ENCODE results near the gene NAB2.
"Not testable (repeated sequence)": the region's sequence is repeated elsewhere in the genome, so short reads cannot be mapped to it uniquely, and the experiment has no call there.

NAB2 gene

DNA sequence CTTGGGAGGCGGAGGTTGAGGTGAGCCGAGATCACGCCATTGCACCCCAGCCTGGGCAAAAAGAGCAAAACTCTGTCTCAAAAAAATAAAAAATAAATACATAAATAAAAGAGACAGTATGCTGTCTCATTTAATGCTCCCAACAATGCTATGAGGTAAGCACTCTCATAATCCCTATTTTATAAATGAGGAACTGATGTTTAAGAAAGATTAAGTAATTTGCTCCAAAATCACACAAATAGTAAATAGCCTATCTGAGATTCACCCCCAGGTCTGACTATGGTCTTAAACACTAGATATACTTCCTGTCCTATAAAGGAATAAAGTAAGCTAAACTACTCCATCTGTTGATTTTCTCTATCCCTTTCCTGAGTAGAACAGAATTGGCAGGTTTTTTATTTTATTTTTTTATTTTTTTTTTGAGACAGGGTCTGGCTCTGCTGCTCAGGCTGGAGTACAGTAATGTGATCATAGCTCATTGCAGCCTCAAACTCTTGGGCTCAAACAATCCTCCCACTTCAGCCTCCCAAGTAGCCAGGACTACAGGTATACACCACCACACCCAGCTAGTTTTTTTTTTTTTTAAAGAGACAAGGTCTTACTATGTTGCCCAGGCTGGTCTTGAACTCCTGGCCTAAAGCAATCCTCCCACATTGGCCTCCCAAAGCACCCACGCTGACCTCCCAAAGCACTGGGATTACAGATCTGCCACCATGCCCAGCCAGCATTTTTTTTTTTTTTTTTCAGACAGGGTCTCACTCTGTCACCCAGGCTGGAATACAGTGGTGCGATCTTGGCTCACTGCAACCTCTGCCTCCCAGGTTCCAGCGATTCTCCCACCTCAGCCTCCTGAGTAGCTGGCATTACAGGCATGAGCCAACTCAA is 15.1 kb upstream of the NAB2 start:
- not testable (repeated sequence) for H3K27me3 ChIP-seq (replicated peaks; ENCODE audit: control insufficient read depth, insufficient read depth, low read length)
- H3K9ac ChIP-seq (ENCODE audit: low read length) = peak overlapping the region; percentile 57

DNA sequence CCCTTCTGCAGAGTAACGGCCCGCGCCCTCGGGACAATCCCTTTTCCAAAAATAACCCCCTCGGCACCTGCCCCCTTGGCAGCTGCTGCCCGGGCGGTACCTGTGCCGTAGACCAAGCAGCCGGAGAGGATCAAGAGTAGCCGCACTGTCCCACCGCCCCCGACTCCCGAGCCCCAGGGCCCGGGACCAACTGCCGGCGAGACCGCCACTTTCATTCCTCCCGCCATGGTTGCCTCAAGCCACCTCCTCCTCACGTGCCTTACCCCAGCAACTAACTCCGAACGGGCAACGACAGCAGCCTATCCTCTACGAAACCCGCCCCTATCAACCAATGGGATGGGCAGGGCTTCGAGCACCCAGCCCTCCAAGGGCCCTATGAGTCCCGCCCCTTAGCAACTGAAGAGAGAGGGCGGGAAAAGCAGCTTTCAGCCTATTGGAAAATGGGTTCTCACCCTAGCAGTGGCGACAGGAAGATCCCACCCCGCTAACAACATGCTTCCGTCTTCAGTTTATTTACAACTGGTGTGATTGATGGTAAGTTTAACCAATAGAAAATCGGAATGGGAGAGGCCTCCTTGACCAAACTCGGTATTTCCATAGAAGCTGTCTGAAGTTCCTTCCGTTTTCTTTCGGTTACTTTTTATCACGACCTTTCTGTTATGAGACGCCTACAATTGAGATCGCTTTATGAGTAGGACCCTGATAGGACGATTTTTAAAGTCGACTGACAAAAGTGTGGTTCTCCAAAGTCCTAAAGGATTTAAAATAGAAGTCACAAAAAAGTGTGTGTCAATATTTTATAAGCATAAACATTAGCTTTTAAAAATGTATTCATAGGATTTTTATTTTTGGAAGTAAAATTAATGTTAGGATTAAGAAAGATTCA is 10.2 kb upstream of the NAB2 start, which contains the start of gene NEMP1:
Gene NEMP1 (minus strand): TSS at position 273 of the 886 bp plus-strand sequence. CDS start 46 bp downstream, at position 227.
- no peaks in the 10 kb centered on the region for H3K36me3 ChIP-seq (ENCODE audit: control insufficient read depth, insufficient read depth, low read length, severe bottlenecking)
- H3K4me1 ChIP-seq (ENCODE audit: control insufficient read depth, insufficient read depth, low read length) = peaks cover 12% of the 10 kb centered on the region
- H3K4me3 ChIP-seq (ENCODE audit: low read length) = peak within 1 kb of the TSS; percentile 87
- H3K9ac ChIP-seq (ENCODE audit: low read length) = peak within 1 kb of the TSS; percentile 83
- no peaks in the 10 kb centered on the region for H3K9me3 ChIP-seq (ENCODE audit: control insufficient read depth, low read length)
- no peaks in the 10 kb centered on the region for H3K27me3 ChIP-seq (replicated peaks; ENCODE audit: control insufficient read depth, insufficient read depth, low read length)
- DNase-seq (ENCODE audit: low read depth) = peak; percentile 100

More for the DNA sequence above, 15.1 kb upstream of the NAB2 start:
- not testable (repeated sequence) for H3K4me3 ChIP-seq (ENCODE audit: low read length); DNase-seq (ENCODE audit: low read depth); H3K9me3 ChIP-seq (ENCODE audit: control insufficient read depth, low read length); H3K36me3 ChIP-seq (ENCODE audit: control insufficient read depth, insufficient read depth, low read length, severe bottlenecking)
- peaks cover 14% of the 10 kb centered on the region for H3K4me1 ChIP-seq (ENCODE audit: control insufficient read depth, insufficient read depth, low read length)

DNA sequence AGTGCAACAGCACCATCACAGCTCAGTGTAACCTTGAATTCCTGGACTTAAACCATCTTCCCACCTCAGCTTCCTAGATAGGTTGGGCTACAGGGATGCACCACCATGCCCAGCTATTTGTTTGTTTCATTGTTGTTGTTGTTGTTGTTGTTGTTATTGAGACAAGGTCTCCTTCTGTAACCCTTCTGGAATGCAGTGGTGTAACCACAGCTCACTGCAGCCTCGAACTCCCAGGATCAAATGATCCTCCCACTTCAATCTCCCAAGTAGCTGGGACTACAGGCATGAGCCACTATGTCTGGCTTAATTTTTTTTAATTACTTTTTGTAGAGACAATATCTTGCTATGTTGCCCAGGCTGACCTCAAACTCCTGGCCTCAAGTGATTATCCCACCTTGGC is 9.1 kb upstream of the NAB2 start:
- Histone ChIP-seq H3K9ac (ENCODE audit: low read length) (peak overlapping the region; percentile 82), H3K9me3 (ENCODE audit: control insufficient read depth, low read length) (no peaks in the 10 kb centered on the region), H3K27me3 (replicated peaks; ENCODE audit: control insufficient read depth, insufficient read depth, low read length) (no peaks in the 10 kb centered on the region), H3K4me3 (ENCODE audit: low read length) (no peak overlapping the region), H3K36me3 (ENCODE audit: control insufficient read depth, insufficient read depth, low read length, severe bottlenecking) (no peaks in the 10 kb centered on the region), H3K4me1 (ENCODE audit: control insufficient read depth, insufficient read depth, low read length) (peaks cover 12% of the 10 kb centered on the region)
- DNase-seq (ENCODE audit: low read depth) = no peak

DNA sequence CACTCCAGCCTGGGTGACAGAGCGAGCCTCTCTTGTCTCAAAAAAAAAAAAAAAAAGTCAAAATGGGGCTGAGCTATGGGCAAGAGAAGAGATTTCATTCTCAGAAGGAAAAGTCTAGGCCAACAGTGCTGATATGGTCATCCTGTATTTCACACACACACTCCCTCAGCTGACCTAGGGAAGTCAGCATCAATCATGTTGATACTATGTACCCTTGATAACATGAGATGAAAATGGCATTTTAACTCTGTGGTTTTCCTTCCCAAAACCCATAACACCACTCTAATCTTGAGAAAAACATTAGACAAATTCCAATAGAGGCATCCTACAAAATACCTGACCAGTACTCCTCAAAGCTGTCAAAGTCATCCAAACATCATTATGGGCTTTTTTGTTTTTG is 8.1 kb upstream of the NAB2 start:
- Histone ChIP-seq H3K9ac (ENCODE audit: low read length) (no peak overlapping the region), H3K4me3 (ENCODE audit: low read length) (no peak overlapping the region), H3K9me3 (ENCODE audit: control insufficient read depth, low read length) (no peaks in the 10 kb centered on the region), H3K4me1 (ENCODE audit: control insufficient read depth, insufficient read depth, low read length) (peaks cover 22% of the 10 kb centered on the region), H3K36me3 (ENCODE audit: control insufficient read depth, insufficient read depth, low read length, severe bottlenecking) (no peaks in the 10 kb centered on the region), H3K27me3 (replicated peaks; ENCODE audit: control insufficient read depth, insufficient read depth, low read length) (no peaks in the 10 kb centered on the region)
- no peak for DNase-seq (ENCODE audit: low read depth)

DNA sequence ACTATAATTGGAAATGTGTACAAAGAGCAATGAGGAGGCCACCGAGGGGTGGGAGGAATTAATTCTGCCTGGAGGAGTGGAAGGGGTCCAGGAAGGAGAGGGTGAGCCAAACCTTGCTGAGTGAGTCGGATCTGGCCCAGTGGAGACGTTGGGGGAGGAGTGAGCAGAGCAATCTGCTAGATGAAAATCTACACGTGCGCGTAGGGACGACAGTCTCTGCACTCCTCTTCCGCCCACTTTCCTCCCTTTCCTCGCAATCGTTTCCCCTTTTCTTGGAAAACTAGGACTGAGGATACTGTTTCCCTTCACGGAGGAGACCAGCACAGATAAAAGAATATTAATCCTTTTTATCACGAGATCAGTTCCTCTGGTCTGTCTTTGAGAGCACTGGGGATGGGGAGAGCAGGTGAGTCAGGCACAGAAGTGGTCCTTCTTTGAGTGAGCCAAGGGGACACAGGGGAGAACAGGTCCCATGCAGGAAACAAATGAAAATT is 2.9 kb upstream of the NAB2 start:
- peaks cover 3% of the 10 kb centered on the region for H3K36me3 ChIP-seq (ENCODE audit: control insufficient read depth, insufficient read depth, low read length, severe bottlenecking)
- peak overlapping the region; percentile 90 for H3K4me3 ChIP-seq (ENCODE audit: low read length)
- H3K27me3 ChIP-seq (replicated peaks; ENCODE audit: control insufficient read depth, insufficient read depth, low read length) = no peaks in the 10 kb centered on the region
- no peaks in the 10 kb centered on the region for H3K9me3 ChIP-seq (ENCODE audit: control insufficient read depth, low read length)
- H3K9ac ChIP-seq (ENCODE audit: low read length) = peak overlapping the region; percentile 99
- peak; percentile 78 for DNase-seq (ENCODE audit: low read depth)
- peaks cover 34% of the 10 kb centered on the region for H3K4me1 ChIP-seq (ENCODE audit: control insufficient read depth, insufficient read depth, low read length)

DNA sequence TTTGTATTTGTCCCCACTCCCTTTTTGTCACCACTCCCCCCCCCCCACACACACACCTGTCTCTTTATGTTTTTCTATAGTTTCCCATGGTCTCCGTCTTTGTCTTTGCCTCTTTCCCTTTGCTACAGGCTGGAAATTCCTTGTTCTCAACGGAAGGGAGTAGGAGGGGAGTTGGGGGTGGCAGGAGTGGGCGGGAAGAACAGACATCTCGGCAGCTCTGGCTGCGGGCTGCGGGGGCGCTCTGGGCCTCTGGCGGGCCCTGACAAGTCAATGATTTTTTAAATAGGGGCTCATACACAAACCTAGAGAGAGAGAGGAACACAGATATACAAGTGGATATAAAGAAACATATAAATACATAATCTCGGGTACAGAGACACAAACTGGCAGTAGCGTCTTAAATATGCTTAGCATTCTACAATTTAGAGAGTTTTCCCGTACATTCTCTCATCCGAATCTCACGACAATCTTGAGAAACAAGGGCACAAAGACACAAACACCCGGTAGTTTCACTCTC is 2.4 kb upstream of the NAB2 start:
- no peaks in the 10 kb centered on the region for H3K9me3 ChIP-seq (ENCODE audit: control insufficient read depth, low read length)
- peak overlapping the region; percentile 99 for H3K9ac ChIP-seq (ENCODE audit: low read length)
- H3K4me1 ChIP-seq (ENCODE audit: control insufficient read depth, insufficient read depth, low read length) = peaks cover 38% of the 10 kb centered on the region
- DNase-seq (ENCODE audit: low read depth) = peak; percentile 83
- peak overlapping the region; percentile 90 for H3K4me3 ChIP-seq (ENCODE audit: low read length)
- H3K27me3 ChIP-seq (replicated peaks; ENCODE audit: control insufficient read depth, insufficient read depth, low read length) = no peaks in the 10 kb centered on the region
- peaks cover 8% of the 10 kb centered on the region for H3K36me3 ChIP-seq (ENCODE audit: control insufficient read depth, insufficient read depth, low read length, severe bottlenecking)

DNA sequence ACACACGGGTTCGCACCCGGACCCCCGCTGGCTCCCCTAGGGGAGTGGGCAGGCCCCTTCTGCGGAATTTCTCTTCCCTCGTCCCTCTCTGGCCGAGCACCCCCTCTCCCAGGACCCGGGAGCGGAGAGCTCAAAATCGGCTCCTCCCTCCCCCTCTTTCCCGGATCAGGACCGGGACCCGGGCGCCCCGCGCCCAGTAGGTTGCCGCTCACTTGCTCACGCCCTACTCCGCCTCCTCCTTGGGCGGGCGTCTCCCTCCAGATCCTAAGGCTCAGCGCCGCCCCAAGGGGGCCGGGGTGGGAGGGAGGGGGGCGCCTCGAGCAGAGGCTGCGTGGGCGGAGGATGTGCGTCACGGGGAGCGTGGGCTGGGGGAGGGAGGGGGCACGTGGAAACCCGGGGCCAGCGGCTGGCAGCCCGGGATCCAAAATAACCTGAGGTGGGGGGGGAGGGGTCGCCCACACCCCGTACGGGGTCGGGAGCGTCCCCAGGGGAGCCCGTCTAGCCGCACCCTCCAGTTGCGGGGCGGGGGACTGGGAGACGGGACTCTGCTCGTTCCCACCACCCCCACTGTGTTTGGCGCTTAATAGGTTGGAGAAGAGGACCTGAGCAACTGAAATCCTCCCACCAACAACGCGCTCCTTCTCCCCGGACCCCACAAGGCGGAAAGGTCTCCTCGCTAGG is 1.8 kb upstream of the NAB2 start:
- no peaks in the 10 kb centered on the region for H3K27me3 ChIP-seq (replicated peaks; ENCODE audit: control insufficient read depth, insufficient read depth, low read length)
- peaks cover 40% of the 10 kb centered on the region for H3K4me1 ChIP-seq (ENCODE audit: control insufficient read depth, insufficient read depth, low read length)
- peak overlapping the region; percentile 99 for H3K9ac ChIP-seq (ENCODE audit: low read length)
- H3K4me3 ChIP-seq (ENCODE audit: low read length) = peak overlapping the region; percentile 90
- peaks cover 14% of the 10 kb centered on the region for H3K36me3 ChIP-seq (ENCODE audit: control insufficient read depth, insufficient read depth, low read length, severe bottlenecking)
- peak; percentile 97 for DNase-seq (ENCODE audit: low read depth)
- H3K9me3 ChIP-seq (ENCODE audit: control insufficient read depth, low read length) = no peaks in the 10 kb centered on the region

DNA sequence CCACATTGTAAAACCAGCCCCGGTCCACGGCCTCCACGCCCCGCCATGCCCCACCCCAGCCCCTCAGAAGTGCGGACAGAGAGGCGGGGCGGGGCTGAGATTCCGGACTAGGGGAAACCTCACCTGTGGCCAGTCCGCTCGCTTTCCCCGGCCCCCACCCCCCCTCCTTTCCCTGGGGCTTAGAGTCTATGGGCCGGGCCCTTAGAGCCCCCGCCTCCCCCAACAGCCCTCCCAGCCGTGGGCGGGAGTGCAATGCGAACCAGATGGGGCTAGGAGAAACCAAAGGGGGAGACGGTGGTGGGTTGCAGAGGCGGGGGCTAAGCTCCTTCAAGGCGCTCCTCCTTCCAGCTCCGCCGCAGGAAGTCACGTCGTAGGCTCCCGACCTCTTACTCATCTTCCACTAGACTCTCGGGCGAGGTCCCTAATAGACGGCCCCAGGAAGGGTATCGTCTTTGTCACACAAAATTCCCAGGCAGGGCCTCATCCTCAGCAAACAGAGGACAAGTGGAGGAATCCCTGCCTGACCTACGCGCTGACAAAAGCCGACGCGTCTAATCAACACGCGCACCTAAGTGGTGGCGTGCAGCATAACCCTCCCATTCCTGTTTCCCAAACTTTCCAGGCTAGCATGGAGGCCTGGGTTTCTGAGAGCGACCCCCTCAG is 1.1 kb upstream of the NAB2 start:
- peak overlapping the region; percentile 98 for H3K9ac ChIP-seq (ENCODE audit: low read length)
- no peaks in the 10 kb centered on the region for H3K27me3 ChIP-seq (replicated peaks; ENCODE audit: control insufficient read depth, insufficient read depth, low read length)
- H3K36me3 ChIP-seq (ENCODE audit: control insufficient read depth, insufficient read depth, low read length, severe bottlenecking) = peaks cover 20% of the 10 kb centered on the region
- peak; percentile 95 for DNase-seq (ENCODE audit: low read depth)
- H3K4me1 ChIP-seq (ENCODE audit: control insufficient read depth, insufficient read depth, low read length) = peaks cover 47% of the 10 kb centered on the region
- H3K9me3 ChIP-seq (ENCODE audit: control insufficient read depth, low read length) = no peaks in the 10 kb centered on the region
- H3K4me3 ChIP-seq (ENCODE audit: low read length) = peak overlapping the region; percentile 82

DNA sequence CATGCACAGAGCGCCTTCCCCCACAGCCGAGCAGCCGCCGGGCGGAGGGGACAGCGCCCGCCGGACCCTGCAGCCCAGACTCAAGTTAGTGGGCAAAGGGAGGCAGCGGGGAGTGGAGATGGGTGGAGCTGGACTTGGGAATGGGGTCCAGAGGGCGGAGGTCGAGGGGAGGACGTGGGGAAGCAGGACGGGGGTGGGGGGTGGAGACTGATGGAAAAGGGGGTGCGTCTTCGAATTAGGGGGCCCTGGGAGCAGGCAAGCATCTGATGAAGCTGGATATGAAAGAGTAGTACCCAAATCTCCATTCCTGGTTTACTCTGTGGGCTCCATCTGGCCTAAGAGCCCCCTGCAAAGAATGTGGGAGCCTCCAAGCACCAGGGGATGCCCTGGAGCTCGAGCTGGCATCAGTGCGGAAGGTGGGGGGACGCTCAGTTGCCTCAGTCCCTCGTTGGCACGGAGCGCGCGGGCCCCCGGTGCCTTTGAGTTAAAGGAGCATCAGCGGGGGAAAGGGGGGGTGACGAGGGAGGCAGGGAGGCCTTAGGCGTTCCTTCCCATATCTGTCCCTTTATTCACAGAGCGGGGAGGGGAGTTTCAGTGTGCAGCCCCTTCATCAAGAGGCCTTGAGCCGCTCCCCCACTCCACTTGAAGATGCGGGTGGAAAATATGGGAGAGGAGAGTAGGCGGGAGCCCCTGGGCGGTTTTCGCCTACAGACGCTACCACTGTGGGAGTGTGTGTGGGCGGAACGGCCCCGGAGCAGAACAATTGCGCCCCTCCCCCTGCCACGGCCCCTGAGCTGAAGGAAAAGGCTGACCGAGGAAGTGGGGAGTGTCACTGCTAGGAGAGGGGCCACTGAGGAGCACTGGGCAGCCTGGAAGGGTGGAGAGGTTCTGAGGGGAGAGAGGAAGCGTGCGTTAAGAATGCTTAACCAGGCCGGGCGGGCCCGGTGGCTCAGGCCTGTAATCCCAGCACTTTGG is 644 bp downstream of the NAB2 start:
- no peaks in the 10 kb centered on the region for H3K27me3 ChIP-seq (replicated peaks; ENCODE audit: control insufficient read depth, insufficient read depth, low read length)
- peak; percentile 84 for DNase-seq (ENCODE audit: low read depth)
- H3K4me3 ChIP-seq (ENCODE audit: low read length) = peak overlapping the region; percentile 94
- H3K36me3 ChIP-seq (ENCODE audit: control insufficient read depth, insufficient read depth, low read length, severe bottlenecking) = peaks cover 32% of the 10 kb centered on the region
- peaks cover 58% of the 10 kb centered on the region for H3K4me1 ChIP-seq (ENCODE audit: control insufficient read depth, insufficient read depth, low read length)
- H3K9me3 ChIP-seq (ENCODE audit: control insufficient read depth, low read length) = no peaks in the 10 kb centered on the region
- peak overlapping the region; percentile 98 for H3K9ac ChIP-seq (ENCODE audit: low read length)

All from adipocyte (in vitro differentiated cells).